Gastrocnemius medialis (tissue), 4 donors: ENCODE results near the gene PARD3B. TPM values are rescaled to one million over a fixed set of nuclear protein-coding genes. Genes with fewer than 3 reads are reported as not detected.

Experiments
- ATAC-seq, 2 donors: fragments of 150-250 bp; one replicate each; pipeline ENCODE4 v1.9.1; 2016
- DNase-seq, 2 donors: peaks; one replicate each; pipeline ENCODE4 v3.0.0-alpha.2; 2019
- H3K27ac ChIP-seq, 4 donors: fragments of 200-600 bp; sonication (generic); 1 replicate in 1 of 4; 2 replicates in 3 of 4; pipeline ENCODE4 v1.5.1; 2016 to 2018; ENCODE audit warnings: mild to moderate bottlenecking in 2 of 4, moderate library complexity in 1 of 4
- H3K27me3 ChIP-seq, 3 donors: fragments of 200-600 bp; sonication (generic) in 2 of 3; 1 replicate in 1 of 3; 2 replicates in 2 of 3; pipeline versions ENCODE4 v1.5.1 to v1.6.0; 2016 to 2019; ENCODE audit warnings: mild to moderate bottlenecking in 1 of 3, moderate library complexity in 1 of 3
- H3K36me3 ChIP-seq, 2 donors: fragments of 200-600 bp; sonication (generic) in 1 of 2; one replicate each; pipeline ENCODE4 v1.5.1; 2017 to 2018
- H3K4me1 ChIP-seq, 2 donors: fragments of 200-600 bp; sonication (generic) in 1 of 2; one replicate each; pipeline ENCODE4 v1.5.1; 2016 to 2017; ENCODE audit warnings: mild to moderate bottlenecking in 2 of 2
- H3K4me3 ChIP-seq, 4 donors: fragments of 200-600 bp; sonication (generic) in 3 of 4; 1 replicate in 1 of 4; 2 replicates in 3 of 4; pipeline ENCODE4 v1.5.1; 2016 to 2019; ENCODE audit warnings: mild to moderate bottlenecking in 2 of 4
- H3K9me3 ChIP-seq, 3 donors: fragments of 200-600 bp; sonication (generic) in 2 of 3; 1 replicate in 1 of 3; 2 replicates in 2 of 3; pipeline ENCODE4 v1.5.1; 2016 to 2019
- POLR2A ChIP-seq, 2 donors: fragments of 450-650 bp; IDR thresholded peaks; one replicate each; pipeline ENCODE4 v1.6.1; 2017; ENCODE audit warnings: antibody characterized with exemption in 2 of 2, mild to moderate bottlenecking in 2 of 2, moderate library complexity in 2 of 2
- in situ Hi-C, 4 donors: fragments of 200-750 bp; cut with MboI; loops; one replicate each; pipeline versions ENCODE4 v1.15.0 to v1.8.0; 2017; ENCODE audit warnings: low sequenced_read_pairs in 4 of 4
- intact Hi-C: fragments of 100-400 bp; cut with DNase I; formaldehyde crosslinking; loops from one replicate; pipeline ENCODE4 v1.15.1; 2023; ENCODE audit warnings: low total_unique reads
- total RNA-seq, 4 donors: library from RNA; depleted of rRNA; stranded (reverse); fragments of >200 nt; gene quantifications; one replicate each; pipeline versions ENCODE4 v1.1.0 to v1.2.3, GENCODE V29; 2016
- TF ChIP-seq, protein P1 (sequence below), 5 experiments: fragments of 450-650 bp in 3 of 5; fragments of 200-600 bp in 2 of 5; sonication (generic) in 2 of 5; IDR thresholded peaks in 4 of 5; conservative IDR thresholded peaks in 1 of 5; 1 replicate in 4 of 5; 2 replicates in 1 of 5; pipeline ENCODE4 v1.5.1; 2016 to 2019; ENCODE audit warnings: antibody characterized with exemption in 5 of 5, mild to moderate bottlenecking in 3 of 5, moderate library complexity in 3 of 5

PARD3B gene
- total RNA-seq, 4 donors from 2014 or later, result 2.2 to 15.5 (median 4.6) TPM

GRCh38 chr2:205158404-205158803, 613.1 kb downstream of the PARD3B start:
- ATAC-seq, result no peak
- no peak overlapping the region for H3K4me3 ChIP-seq
- H3K27ac ChIP-seq, result no peak overlapping the region
- TF ChIP-seq, protein P1, sequence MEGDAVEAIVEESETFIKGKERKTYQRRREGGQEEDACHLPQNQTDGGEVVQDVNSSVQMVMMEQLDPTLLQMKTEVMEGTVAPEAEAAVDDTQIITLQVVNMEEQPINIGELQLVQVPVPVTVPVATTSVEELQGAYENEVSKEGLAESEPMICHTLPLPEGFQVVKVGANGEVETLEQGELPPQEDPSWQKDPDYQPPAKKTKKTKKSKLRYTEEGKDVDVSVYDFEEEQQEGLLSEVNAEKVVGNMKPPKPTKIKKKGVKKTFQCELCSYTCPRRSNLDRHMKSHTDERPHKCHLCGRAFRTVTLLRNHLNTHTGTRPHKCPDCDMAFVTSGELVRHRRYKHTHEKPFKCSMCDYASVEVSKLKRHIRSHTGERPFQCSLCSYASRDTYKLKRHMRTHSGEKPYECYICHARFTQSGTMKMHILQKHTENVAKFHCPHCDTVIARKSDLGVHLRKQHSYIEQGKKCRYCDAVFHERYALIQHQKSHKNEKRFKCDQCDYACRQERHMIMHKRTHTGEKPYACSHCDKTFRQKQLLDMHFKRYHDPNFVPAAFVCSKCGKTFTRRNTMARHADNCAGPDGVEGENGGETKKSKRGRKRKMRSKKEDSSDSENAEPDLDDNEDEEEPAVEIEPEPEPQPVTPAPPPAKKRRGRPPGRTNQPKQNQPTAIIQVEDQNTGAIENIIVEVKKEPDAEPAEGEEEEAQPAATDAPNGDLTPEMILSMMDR (IDR thresholded peaks at IDR 0.05 in 4 of 5, conservative IDR thresholded peaks at IDR 0.05 in 1 of 5), result no peak
- TF ChIP-seq POLR2A (IDR thresholded peaks at IDR 0.05), result no peak
- no peaks in the 10 kb centered on the region for H3K27me3 ChIP-seq
- intact Hi-C loops, result no loop called here
- no peak for DNase-seq
- H3K4me1 ChIP-seq, result no peaks in the 10 kb centered on the region
- in situ Hi-C loops, result no loop called here
- no peaks in the 10 kb centered on the region for H3K9me3 ChIP-seq
- H3K36me3 ChIP-seq, result no peaks in the 10 kb centered on the region

DNA sequence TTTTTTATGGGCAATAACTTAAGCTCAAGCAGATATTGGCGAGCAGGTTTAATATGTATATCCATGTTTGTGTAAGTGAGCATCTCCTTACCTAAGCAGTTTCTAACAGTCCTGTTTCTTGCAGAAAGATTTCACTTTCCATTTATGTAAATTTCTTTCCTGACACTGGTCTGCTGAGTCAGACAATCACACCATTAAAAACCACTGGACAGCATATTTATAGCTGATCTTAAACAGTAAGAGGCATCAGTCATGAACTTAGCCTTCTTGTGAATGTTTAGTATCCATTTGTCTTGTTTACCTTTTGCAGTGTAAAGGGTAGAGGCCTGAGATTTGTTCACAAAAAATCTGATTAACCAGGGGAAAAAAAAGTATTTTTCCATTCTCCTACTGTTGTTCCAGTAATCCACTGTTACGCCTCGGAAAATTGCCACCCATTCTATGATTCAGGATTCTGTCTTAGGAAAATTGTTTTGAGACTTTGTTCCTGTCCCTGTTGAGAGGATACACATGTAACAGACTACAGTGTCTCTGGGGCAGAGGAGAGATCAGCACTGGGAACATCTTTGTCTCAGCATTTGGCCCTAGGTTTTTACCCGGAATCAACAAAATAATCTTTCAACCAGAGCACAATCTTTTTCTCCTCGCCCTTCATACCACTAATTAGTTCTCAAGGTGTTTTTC, 616.0 kb downstream of the PARD3B start:
- Histone ChIP-seq H3K27ac (no peak overlapping the region), H3K4me3 (no peak overlapping the region), H3K36me3 (no peaks in the 10 kb centered on the region), H3K27me3 (no peaks in the 10 kb centered on the region), H3K9me3 (no peaks in the 10 kb centered on the region), H3K4me1 (no peaks in the 10 kb centered on the region)
- in situ Hi-C loops, result no loop called here
- DNase-seq (no peak), ATAC-seq (no peak)
- intact Hi-C loops, result no loop called here
- TF ChIP-seq POLR2A (IDR thresholded peaks at IDR 0.05), result no peak
- TF ChIP-seq, protein P1 (IDR thresholded peaks at IDR 0.05 in 4 of 5, conservative IDR thresholded peaks at IDR 0.05 in 1 of 5), result no peak

- no peak for ATAC-seq
- in situ Hi-C loops, result no loop called here
Measured at GRCh38 chr2:205166745-205167144, 621.5 kb downstream of the PARD3B start.

GRCh38 chr2:205169012-205169411, 623.7 kb downstream of the PARD3B start:
- in situ Hi-C loops, result no loop called here
- H3K36me3 ChIP-seq, result no peaks in the 10 kb centered on the region
- H3K27me3 ChIP-seq, result no peaks in the 10 kb centered on the region
- TF ChIP-seq POLR2A (IDR thresholded peaks at IDR 0.05), result no peak
- TF ChIP-seq, protein P1 (IDR thresholded peaks at IDR 0.05 in 4 of 5, conservative IDR thresholded peaks at IDR 0.05 in 1 of 5), result no peak
- H3K4me1 ChIP-seq, result no peaks in the 10 kb centered on the region
- DNase-seq (no peak), ATAC-seq (no peak)
- H3K9me3 ChIP-seq, result no peaks in the 10 kb centered on the region
- intact Hi-C loops, result no loop called here
- H3K27ac ChIP-seq, result no peak overlapping the region
- H3K4me3 ChIP-seq, result no peak overlapping the region

More at GRCh38 chr2:205166745-205167144, 621.5 kb downstream of the PARD3B start:
- TF ChIP-seq, protein P1 (IDR thresholded peaks at IDR 0.05 in 4 of 5, conservative IDR thresholded peaks at IDR 0.05 in 1 of 5), result no peak
- TF ChIP-seq POLR2A (IDR thresholded peaks at IDR 0.05), result no peak
- Histone ChIP-seq H3K4me3 (no peak overlapping the region), H3K9me3 (no peaks in the 10 kb centered on the region), H3K27ac (no peak overlapping the region), H3K4me1 (no peaks in the 10 kb centered on the region), H3K36me3 (no peaks in the 10 kb centered on the region), H3K27me3 (no peaks in the 10 kb centered on the region)
- intact Hi-C loops, result no loop called here
- DNase-seq, result no peak

DNA sequence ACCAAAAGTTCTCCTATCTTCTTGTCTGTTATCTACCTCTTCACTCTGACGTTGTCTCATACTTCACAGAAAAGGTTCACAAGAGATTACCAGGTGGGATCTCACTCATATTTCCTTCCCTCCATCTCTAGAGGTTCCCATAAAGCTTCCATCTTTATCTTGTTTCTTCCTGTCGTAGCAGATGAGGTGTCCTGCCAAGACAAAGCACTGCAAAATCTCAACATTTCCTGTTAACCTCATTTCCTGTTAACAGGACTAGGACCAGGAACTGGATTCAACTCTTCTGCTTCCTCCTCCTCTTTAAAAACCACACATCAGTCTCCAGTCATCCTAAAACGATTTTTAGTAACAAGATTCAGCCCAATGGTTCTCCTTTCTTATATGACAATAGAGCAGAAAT, 624.2 kb downstream of the PARD3B start:
- Histone ChIP-seq H3K27me3 (no peaks in the 10 kb centered on the region), H3K4me3 (no peak overlapping the region), H3K9me3 (no peaks in the 10 kb centered on the region), H3K4me1 (no peaks in the 10 kb centered on the region), H3K27ac (no peak overlapping the region), H3K36me3 (no peaks in the 10 kb centered on the region)
- intact Hi-C loops (no loop called here), in situ Hi-C loops (no loop called here)
- DNase-seq (no peak), ATAC-seq (no peak)
- no peak for TF ChIP-seq POLR2A (IDR thresholded peaks at IDR 0.05)
- TF ChIP-seq, protein P1 (IDR thresholded peaks at IDR 0.05 in 4 of 5, conservative IDR thresholded peaks at IDR 0.05 in 1 of 5), result no peak
